Activated naive CD8-positive, alpha-beta T cell treated with anti-CD3 and anti-CD28 coated beads for 36 hours (primary cell): ENCODE results near the gene FNDC7. TPM values are rescaled to one million over a fixed set of nuclear protein-coding genes. Genes with fewer than 3 reads are reported as not detected.

Experiments used
- total RNA-seq, 2 experiments: library from RNA; stranded (reverse); gene quantifications; one replicate each; pipeline ENCODE4 v1.2.3, GENCODE V29; 2021

FNDC7 gene
- total RNA-seq, 2 experiments from 2014 or later = not detected

Other genes with a start within 250 kb of the FNDC7 start
- gene EEIG2, start 152.8 kb upstream of the FNDC7 start, total RNA-seq = 1 to 10 TPM; 7.8 to 7.9 TPM
- 10 to 100 TPM; 26.1 to 26.4 TPM for gene HENMT1, start 51.8 kb upstream of the FNDC7 start, total RNA-seq
- 10 to 100 TPM; 66.8 to 71.5 TPM for gene PRPF38B, start 20.6 kb upstream of the FNDC7 start, total RNA-seq
- gene STXBP3, start 33.8 kb downstream of the FNDC7 start, total RNA-seq = 10 to 100 TPM; 31.8 to 34.0 TPM
- not detected for gene AKNAD1, start 144.2 kb downstream of the FNDC7 start, total RNA-seq
- gene GPSM2, start 164.1 kb downstream of the FNDC7 start, total RNA-seq = 1 to 10 TPM; 4.8 to 6.3 TPM